Measurements from ENCODE around the gene NEU2. TPM values are rescaled to one million over a fixed set of nuclear protein-coding genes. Genes with fewer than 3 reads are reported as not detected.

Gene NEU2
- total RNA-seq (2014; rRNA removed; shearing (Covaris generic); ENCODE audit: low replicate concordance) = not detected in 2 replicates

- Histone ChIP-seq H3K36me3 (no peaks in the 10 kb centered on the region), H3K4me3 (no peak within 1 kb of the TSS), H3K27me3 (no peaks in the 10 kb centered on the region), H3K9me3 (no peaks in the 10 kb centered on the region; the same call in 1 of the 2 replicates)
- DNase-seq = no peak
These were observed at the start of gene NEU2 for GRCh38 chr2:233032551-233033320. TSS of gene NEU2 (plus strand) at chr2:233032672. CDS start at chr2:233032672, 0 bp downstream.

- no peaks in the 10 kb centered on the region for H3K36me3 ChIP-seq
- no peak for DNase-seq
- H3K9me3 ChIP-seq = peaks cover 5% of the 10 kb centered on the region
- no peak overlapping the region for H3K4me3 ChIP-seq
- no peaks in the 10 kb centered on the region for H3K27me3 ChIP-seq
These were observed 49.4 kb upstream of the NEU2 start for GRCh38 chr2:232982926-232983668.

DNA sequence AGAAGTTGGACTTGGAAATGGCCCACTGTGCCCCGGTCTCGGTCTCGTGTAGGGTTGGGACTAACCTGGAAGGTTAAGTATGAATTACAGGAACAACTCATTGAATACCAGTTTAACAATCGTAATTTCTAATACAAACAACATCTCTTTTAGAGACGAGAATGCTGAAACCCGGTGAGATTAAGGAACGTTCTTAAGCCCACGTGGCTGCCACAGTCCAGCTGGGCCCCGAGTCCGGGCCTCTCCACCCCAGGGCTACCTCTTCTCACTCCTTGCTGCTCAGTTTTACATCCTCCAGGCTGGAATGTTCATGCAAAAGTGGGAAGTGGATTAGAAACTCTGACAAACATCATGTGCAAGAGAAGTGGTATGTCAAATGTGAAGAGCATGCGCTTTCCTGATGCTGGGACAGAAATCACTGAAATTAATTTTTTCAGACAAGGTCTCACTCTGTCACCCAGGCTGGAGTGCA lies 48.8 kb upstream of the NEU2 start:
- Histone ChIP-seq H3K27me3 (no peaks in the 10 kb centered on the region), H3K4me3 (no peak overlapping the region), H3K36me3 (no peaks in the 10 kb centered on the region), H3K9me3 (peaks cover 5% of the 10 kb centered on the region)
- DNase-seq = no peak

GRCh38 chr2:232984451-232985207 lies 47.8 kb upstream of the NEU2 start:
- Histone ChIP-seq H3K27me3 (no peaks in the 10 kb centered on the region), H3K9me3 (peaks cover 5% of the 10 kb centered on the region), H3K4me3 (no peak overlapping the region), H3K36me3 (no peaks in the 10 kb centered on the region)
- no peak for DNase-seq

DNA sequence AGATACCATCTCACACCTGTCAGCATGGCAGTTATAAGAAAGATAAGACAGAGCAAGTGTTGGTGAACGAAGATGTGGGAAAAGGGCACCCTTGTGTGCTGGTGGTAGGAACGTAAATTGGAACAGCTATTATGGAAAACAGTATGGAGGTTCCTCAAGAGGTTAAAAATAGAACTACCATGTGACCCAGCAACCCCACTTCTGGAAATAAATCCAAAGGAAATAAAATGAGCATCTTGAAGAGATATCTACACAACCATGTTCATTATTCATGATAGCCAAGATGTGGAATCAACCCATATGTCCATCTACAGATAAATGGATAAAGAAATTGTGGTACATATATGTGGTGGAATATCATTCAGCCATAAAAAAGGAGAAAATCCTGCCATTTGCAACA lies 46.3 kb upstream of the NEU2 start:
- DNase-seq = no peak
- H3K27me3 ChIP-seq = no peaks in the 10 kb centered on the region
- H3K36me3 ChIP-seq = no peaks in the 10 kb centered on the region
- H3K4me3 ChIP-seq = no peak overlapping the region
- H3K9me3 ChIP-seq = peaks cover 5% of the 10 kb centered on the region

DNA sequence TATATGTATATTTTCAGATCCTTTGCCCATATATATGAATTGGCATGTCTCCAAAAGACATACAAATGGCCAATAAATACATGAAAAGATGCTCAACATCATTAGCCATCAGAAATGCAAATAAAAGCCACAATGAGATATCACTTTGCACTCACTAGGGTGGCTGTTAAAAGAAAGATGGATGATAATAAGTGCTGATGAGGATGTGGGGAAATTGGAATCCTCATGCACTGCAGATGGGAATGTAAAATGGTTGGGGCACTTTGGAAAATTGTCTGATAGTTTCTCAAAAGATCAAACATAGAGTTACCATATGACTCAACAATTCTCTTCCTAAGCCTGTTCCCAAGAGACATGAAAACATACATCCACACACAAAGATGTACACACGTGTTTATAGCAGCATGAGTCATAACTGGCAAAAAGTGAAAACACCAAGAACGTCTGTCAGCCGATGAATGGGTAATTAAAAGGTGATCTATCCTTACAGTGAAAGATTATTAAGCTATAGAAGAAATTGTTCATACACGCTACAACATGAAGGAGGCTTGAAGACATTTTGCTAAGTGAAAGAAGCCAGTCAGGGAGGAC lies 39.1 kb upstream of the NEU2 start:
- Histone ChIP-seq H3K36me3 (no peaks in the 10 kb centered on the region), H3K27me3 (no peaks in the 10 kb centered on the region), H3K4me3 (no peak overlapping the region), H3K9me3 (no peaks in the 10 kb centered on the region)
- no peak for DNase-seq

- no peak for DNase-seq
- no peaks in the 10 kb centered on the region for H3K36me3 ChIP-seq
- H3K9me3 ChIP-seq = no peaks in the 10 kb centered on the region
- no peaks in the 10 kb centered on the region for H3K27me3 ChIP-seq
- no peak overlapping the region for H3K4me3 ChIP-seq
These were observed 38.0 kb upstream of the NEU2 start for GRCh38 chr2:232994446-232994845.

- no peaks in the 10 kb centered on the region for H3K9me3 ChIP-seq
- H3K4me3 ChIP-seq = no peak overlapping the region
- no peaks in the 10 kb centered on the region for H3K27me3 ChIP-seq
- no peak for DNase-seq
- no peaks in the 10 kb centered on the region for H3K36me3 ChIP-seq
These were observed 34.5 kb upstream of the NEU2 start for GRCh38 chr2:232997749-232998665.

- no peak for DNase-seq
- H3K4me3 ChIP-seq = no peak overlapping the region
- H3K36me3 ChIP-seq = no peaks in the 10 kb centered on the region
- no peaks in the 10 kb centered on the region for H3K9me3 ChIP-seq
- no peaks in the 10 kb centered on the region for H3K27me3 ChIP-seq
These were observed 33.8 kb upstream of the NEU2 start for GRCh38 chr2:232998666-232998985.

DNA sequence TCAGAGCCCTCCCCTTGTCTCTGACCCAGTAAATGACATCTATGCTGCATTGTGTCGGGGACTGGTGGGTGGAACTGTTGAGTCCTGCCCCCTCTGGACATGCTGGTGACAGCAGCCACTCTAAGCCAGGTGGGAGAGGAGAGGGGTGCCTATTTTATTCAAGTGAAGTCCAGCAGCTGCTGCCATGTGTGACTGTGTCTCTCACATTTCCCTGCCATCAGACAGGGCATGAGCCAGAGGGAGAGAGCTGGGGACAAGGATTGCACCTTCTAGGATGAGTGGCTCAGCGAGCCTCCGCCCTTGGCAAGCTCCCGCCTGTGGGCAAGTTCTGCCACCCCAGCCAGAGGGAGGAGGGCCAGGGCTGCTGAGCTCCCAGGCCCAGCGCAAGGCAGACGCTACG lies 33.1 kb upstream of the NEU2 start:
- Histone ChIP-seq H3K36me3 (no peaks in the 10 kb centered on the region), H3K9me3 (no peaks in the 10 kb centered on the region), H3K4me3 (no peak overlapping the region), H3K27me3 (no peaks in the 10 kb centered on the region)
- peak; percentile 18 for DNase-seq

GRCh38 chr2:233000886-233001750 lies 31.4 kb upstream of the NEU2 start:
- H3K27me3 ChIP-seq = no peaks in the 10 kb centered on the region
- H3K4me3 ChIP-seq = no peak overlapping the region
- DNase-seq = no peak
- H3K9me3 ChIP-seq = no peaks in the 10 kb centered on the region
- H3K36me3 ChIP-seq = no peaks in the 10 kb centered on the region

- no peaks in the 10 kb centered on the region for H3K27me3 ChIP-seq
- H3K4me3 ChIP-seq = no peak overlapping the region
- DNase-seq = no peak
- no peaks in the 10 kb centered on the region for H3K9me3 ChIP-seq
- no peaks in the 10 kb centered on the region for H3K36me3 ChIP-seq
These were observed 29.4 kb upstream of the NEU2 start for GRCh38 chr2:233002829-233003657.

DNA sequence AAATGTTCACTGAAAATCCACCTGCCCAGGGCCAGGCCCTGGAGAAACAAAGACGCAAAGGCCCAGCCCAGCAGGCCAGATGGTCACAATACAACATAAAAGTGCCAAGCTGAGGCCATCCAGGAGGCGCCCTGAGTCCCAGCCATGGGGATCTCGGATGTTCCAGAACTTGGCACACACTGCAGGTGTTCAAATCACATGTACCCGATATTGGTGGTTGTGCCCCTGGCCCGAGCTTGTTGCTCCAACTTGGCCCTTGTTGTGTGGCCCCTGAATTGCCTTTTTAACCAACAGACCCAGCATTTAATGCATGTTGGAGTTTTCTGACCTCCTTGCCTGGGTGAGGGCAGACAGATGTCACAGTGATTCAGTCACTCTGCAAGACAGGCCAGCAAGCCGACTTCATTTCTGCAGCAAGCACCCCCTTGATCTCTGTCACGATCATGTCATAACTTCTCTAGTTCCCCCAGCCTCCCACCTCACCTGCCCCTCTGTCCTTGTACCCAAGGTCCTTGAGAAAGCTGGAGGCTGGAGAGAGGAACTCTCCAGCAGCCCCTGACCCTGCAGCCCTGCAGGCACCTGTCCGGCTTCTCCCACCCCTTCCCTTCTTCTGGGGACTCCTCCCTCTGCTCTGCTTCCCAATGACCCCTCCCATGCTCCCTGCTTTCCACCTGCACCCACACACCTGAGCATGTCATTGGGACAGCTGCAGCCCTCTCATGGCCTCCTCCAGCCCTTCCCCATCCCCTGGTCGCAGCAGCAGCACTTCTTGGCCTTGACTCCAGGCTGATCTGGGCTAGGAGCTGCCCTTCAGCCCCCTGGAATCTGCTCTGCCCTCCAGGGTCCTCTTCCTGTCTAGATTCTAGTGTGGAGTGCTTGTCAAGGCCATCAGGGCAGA lies 28.6 kb upstream of the NEU2 start:
- Histone ChIP-seq H3K27me3 (no peaks in the 10 kb centered on the region), H3K4me3 (no peak overlapping the region), H3K36me3 (no peaks in the 10 kb centered on the region), H3K9me3 (no peaks in the 10 kb centered on the region)
- DNase-seq = no peak

- Histone ChIP-seq H3K27me3 (no peaks in the 10 kb centered on the region), H3K36me3 (no peaks in the 10 kb centered on the region), H3K4me3 (no peak overlapping the region), H3K9me3 (no peaks in the 10 kb centered on the region)
- DNase-seq = no peak
These were observed 27.4 kb upstream of the NEU2 start for GRCh38 chr2:233005096-233005495.
